ENCODE data around the gene PARD3B. TPM values are rescaled to one million over a fixed set of nuclear protein-coding genes. Genes with fewer than 3 reads are reported as not detected.

The PARD3B gene
- total RNA-seq, 1 experiment from 2014 or later = 2.0 TPM

- intact Hi-C loops (cut with micrococcal nuclease) = no loop called here
- no peaks in the 10 kb centered on the region for H3K79me2 ChIP-seq (ENCODE audit: insufficient read depth, low read length)
- H3K27ac ChIP-seq (ENCODE audit: low read depth, low read length) = no peak overlapping the region
- no peaks in the 10 kb centered on the region for H3K9me3 ChIP-seq (ENCODE audit: control insufficient read depth in 1 of 2, insufficient read depth in 1 of 2, low read depth in 1 of 2, low read length in 2 of 2)
- ChIA-PET RAD21 (ENCODE audit: low non-redundant PET in 1 of 2, low total read pairs in 2 of 2, uncharacterized antibody in 2 of 2, unreplicated experiment in 2 of 2) (no interaction called here), CTCF (no interaction called here), POLR2A (no interaction called here)
- no peaks in the 10 kb centered on the region for H3K4me1 ChIP-seq (ENCODE audit: control insufficient read depth in 1 of 2, insufficient read depth in 2 of 2, low read length in 2 of 2)
- H4K20me1 ChIP-seq (ENCODE audit: insufficient read depth) = no peaks in the 10 kb centered on the region
- DNase-seq (ENCODE audit: low read depth, low spot score) (no peak), ATAC-seq (no peak)
- TF ChIP-seq JUND (IDR thresholded peaks at IDR 0.05) (no peak), MAX (IDR thresholded peaks at IDR 0.05) (no peak), FOSL1 (IDR thresholded peaks at IDR 0.05; ENCODE audit: low read depth) (no peak), ATF3 (IDR thresholded peaks at IDR 0.05) (no peak), ZNF274 (IDR thresholded peaks at IDR 0.05; ENCODE audit: low read depth, low read length) (no peak), ZFX (IDR thresholded peaks at IDR 0.05) (no peak), CBX3 (IDR thresholded peaks at IDR 0.05; ENCODE audit: low read depth) (no peak)
- H3K27me3 ChIP-seq (ENCODE audit: insufficient read depth, low read length) = no peaks in the 10 kb centered on the region
- H3K4me3 ChIP-seq (replicated peaks in 1 of 2; ENCODE audit: low read depth in 1 of 2, low read length in 2 of 2) = no peak overlapping the region
- H3K9me2 ChIP-seq (ENCODE audit: insufficient read depth) = no peaks in the 10 kb centered on the region
- H3K9ac ChIP-seq (ENCODE audit: low read length) = no peak overlapping the region
- no peak overlapping the region for H2AFZ ChIP-seq (ENCODE audit: low read depth, low read length, poor library complexity, severe bottlenecking)
- BruUV-seq (replicated peaks) = no TSS peak
- H3K4me2 ChIP-seq (ENCODE audit: low read length) = no peak overlapping the region
- H3K36me3 ChIP-seq (ENCODE audit: control insufficient read depth in 1 of 2, insufficient read depth in 2 of 2, low read length in 2 of 2) = no peaks in the 10 kb centered on the region
Measured at GRCh38 chr2:205052781-205053180, 507.5 kb downstream of the PARD3B start.

DNA sequence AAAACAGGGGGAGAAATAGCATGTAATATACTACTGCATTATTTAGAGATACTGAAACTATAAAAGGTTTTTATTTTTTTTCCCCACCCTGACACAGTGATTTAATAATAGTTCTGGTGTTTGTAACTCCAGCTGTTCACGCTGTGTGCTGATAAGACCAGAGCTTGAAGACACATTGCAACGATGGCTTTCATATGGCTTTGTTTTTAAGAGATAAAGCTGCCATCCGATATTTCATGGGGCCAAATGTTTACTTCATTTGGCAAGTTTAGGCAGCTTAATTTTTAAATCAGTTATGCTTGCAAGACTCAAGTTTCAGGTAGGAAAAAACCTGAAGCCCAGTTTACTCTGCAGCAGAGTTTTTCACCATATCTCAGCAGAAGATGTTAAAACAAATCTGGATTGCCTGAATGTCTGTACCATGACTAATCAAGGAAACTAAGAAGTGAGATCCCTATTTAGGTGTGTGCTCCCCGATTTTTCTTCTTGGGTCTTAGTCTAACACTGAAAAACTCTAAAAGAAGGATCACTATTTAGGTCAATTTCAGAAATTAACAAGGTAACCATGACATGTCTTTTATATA is 508.6 kb downstream of the PARD3B start:
- H3K36me3 ChIP-seq (ENCODE audit: control insufficient read depth in 1 of 2, insufficient read depth in 2 of 2, low read length in 2 of 2) = no peaks in the 10 kb centered on the region
- H3K4me2 ChIP-seq (ENCODE audit: low read length) = no peak overlapping the region
- intact Hi-C loops (cut with micrococcal nuclease) = no loop called here
- RAD21 ChIA-PET (ENCODE audit: low non-redundant PET in 1 of 2, low total read pairs in 2 of 2, uncharacterized antibody in 2 of 2, unreplicated experiment in 2 of 2) = no interaction called here
- H2AFZ ChIP-seq (ENCODE audit: low read depth, low read length, poor library complexity, severe bottlenecking) = no peak overlapping the region
- no peaks in the 10 kb centered on the region for H3K79me2 ChIP-seq (ENCODE audit: insufficient read depth, low read length)
- H3K27ac ChIP-seq (ENCODE audit: low read depth, low read length) = no peak overlapping the region
- POLR2A ChIA-PET = no interaction called here
- no peaks in the 10 kb centered on the region for H4K20me1 ChIP-seq (ENCODE audit: insufficient read depth)
- H3K4me1 ChIP-seq (ENCODE audit: control insufficient read depth in 1 of 2, insufficient read depth in 2 of 2, low read length in 2 of 2) = no peaks in the 10 kb centered on the region
- DNase-seq (ENCODE audit: low read depth, low spot score) = no peak
- H3K27me3 ChIP-seq (ENCODE audit: insufficient read depth, low read length) = no peaks in the 10 kb centered on the region
- CTCF ChIA-PET = interaction anchor here (0.6 kb wide), 1 partner anchor 622 kb away, joined by 3 read pairs; no protein-coding TSS in a partner anchor
- H3K9ac ChIP-seq (ENCODE audit: low read length) = no peak overlapping the region
- ATAC-seq = no peak
- TF ChIP-seq, protein P1, sequence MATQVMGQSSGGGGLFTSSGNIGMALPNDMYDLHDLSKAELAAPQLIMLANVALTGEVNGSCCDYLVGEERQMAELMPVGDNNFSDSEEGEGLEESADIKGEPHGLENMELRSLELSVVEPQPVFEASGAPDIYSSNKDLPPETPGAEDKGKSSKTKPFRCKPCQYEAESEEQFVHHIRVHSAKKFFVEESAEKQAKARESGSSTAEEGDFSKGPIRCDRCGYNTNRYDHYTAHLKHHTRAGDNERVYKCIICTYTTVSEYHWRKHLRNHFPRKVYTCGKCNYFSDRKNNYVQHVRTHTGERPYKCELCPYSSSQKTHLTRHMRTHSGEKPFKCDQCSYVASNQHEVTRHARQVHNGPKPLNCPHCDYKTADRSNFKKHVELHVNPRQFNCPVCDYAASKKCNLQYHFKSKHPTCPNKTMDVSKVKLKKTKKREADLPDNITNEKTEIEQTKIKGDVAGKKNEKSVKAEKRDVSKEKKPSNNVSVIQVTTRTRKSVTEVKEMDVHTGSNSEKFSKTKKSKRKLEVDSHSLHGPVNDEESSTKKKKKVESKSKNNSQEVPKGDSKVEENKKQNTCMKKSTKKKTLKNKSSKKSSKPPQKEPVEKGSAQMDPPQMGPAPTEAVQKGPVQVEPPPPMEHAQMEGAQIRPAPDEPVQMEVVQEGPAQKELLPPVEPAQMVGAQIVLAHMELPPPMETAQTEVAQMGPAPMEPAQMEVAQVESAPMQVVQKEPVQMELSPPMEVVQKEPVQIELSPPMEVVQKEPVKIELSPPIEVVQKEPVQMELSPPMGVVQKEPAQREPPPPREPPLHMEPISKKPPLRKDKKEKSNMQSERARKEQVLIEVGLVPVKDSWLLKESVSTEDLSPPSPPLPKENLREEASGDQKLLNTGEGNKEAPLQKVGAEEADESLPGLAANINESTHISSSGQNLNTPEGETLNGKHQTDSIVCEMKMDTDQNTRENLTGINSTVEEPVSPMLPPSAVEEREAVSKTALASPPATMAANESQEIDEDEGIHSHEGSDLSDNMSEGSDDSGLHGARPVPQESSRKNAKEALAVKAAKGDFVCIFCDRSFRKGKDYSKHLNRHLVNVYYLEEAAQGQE (IDR thresholded peaks at IDR 0.05; ENCODE audit: low read depth) = no peak
- no peak for TF ChIP-seq EGR1 (IDR thresholded peaks at IDR 0.05; ENCODE audit: low read depth)
- no peak for TF ChIP-seq SIN3A (IDR thresholded peaks at IDR 0.05; ENCODE audit: low read depth)
- TF ChIP-seq ZFX (IDR thresholded peaks at IDR 0.05) = no peak
- TF ChIP-seq SRF (IDR thresholded peaks at IDR 0.05; ENCODE audit: low read depth) = no peak
- TF ChIP-seq EZH2phosphoT487 (IDR thresholded peaks at IDR 0.05; ENCODE audit: borderline replicate concordance) = no peak
- TF ChIP-seq SP1 (IDR thresholded peaks at IDR 0.05; ENCODE audit: low read depth) = no peak
- no peak for TF ChIP-seq FOSL1 (IDR thresholded peaks at IDR 0.05; ENCODE audit: low read depth)
- TF ChIP-seq MAX (IDR thresholded peaks at IDR 0.05) = no peak
- no peak for TF ChIP-seq EZH2 (IDR thresholded peaks at IDR 0.05)
- no peak for TF ChIP-seq TCF7L2 (IDR thresholded peaks at IDR 0.05; ENCODE audit: borderline replicate concordance, extremely low read depth, insufficient read depth, insufficient read length)
- TF ChIP-seq RAD21 (IDR thresholded peaks at IDR 0.05; ENCODE audit: low read depth) = no peak
- TF ChIP-seq JUND (IDR thresholded peaks at IDR 0.05) = no peak
- TF ChIP-seq POLR2AphosphoS5 (IDR thresholded peaks at IDR 0.05; ENCODE audit: low read depth, low read length) = no peak
- TF ChIP-seq ZNF274 (IDR thresholded peaks at IDR 0.05; ENCODE audit: low read depth, low read length) = no peak
- TF ChIP-seq ELF1 (IDR thresholded peaks at IDR 0.05; ENCODE audit: borderline replicate concordance, low read depth) = no peak
- TF ChIP-seq CBX3 (IDR thresholded peaks at IDR 0.05; ENCODE audit: low read depth) = no peak
- BruUV-seq (replicated peaks) = no TSS peak
- no peak overlapping the region for H3K4me3 ChIP-seq (replicated peaks in 1 of 2; ENCODE audit: low read depth in 1 of 2, low read length in 2 of 2)
- no peaks in the 10 kb centered on the region for H3K9me3 ChIP-seq (ENCODE audit: control insufficient read depth in 1 of 2, insufficient read depth in 1 of 2, low read depth in 1 of 2, low read length in 2 of 2)
- no peaks in the 10 kb centered on the region for H3K9me2 ChIP-seq (ENCODE audit: insufficient read depth)
